Left ventricle myocardium inferior (tissue), 1 donor: ENCODE data around the gene DNAH12. TPM values are rescaled to one million over a fixed set of nuclear protein-coding genes. Genes with fewer than 3 reads are reported as not detected.
A peak's percentile ranks its signal among the peaks of the same experiment; 100 is the strongest.
"Not testable (repeated sequence)": the region's sequence is repeated elsewhere in the genome, so short reads cannot be mapped to it uniquely, and the experiment has no call there.

ENCODE experiments used
- DNase-seq: peaks from one replicate; pipeline ENCODE4 v3.0.0-alpha.2; 2020
- H3K27ac ChIP-seq: fragments of 200-600 bp; replicated peaks from 2 replicates; pipeline ENCODE4 v1.8.0; 2021
- H3K27me3 ChIP-seq: fragments of 200-600 bp; 2 replicates; pipeline ENCODE4 v1.8.0; 2021; ENCODE audit warnings: low read depth
- H3K36me3 ChIP-seq: fragments of 200-600 bp; 2 replicates; pipeline ENCODE4 v1.8.0; 2021
- H3K4me1 ChIP-seq: fragments of 200-600 bp; 2 replicates; pipeline ENCODE4 v1.8.0; 2021
- H3K4me3 ChIP-seq: fragments of 200-600 bp; 2 replicates; pipeline ENCODE4 v1.8.0; 2021; ENCODE audit warnings: mild to moderate bottlenecking, moderate library complexity
- H3K9me3 ChIP-seq: fragments of 200-600 bp; replicated peaks from 2 replicates; pipeline ENCODE4 v1.8.0; 2021
- intact Hi-C: fragments of 100-400 bp; cut with micrococcal nuclease; formaldehyde crosslinking; loops from one replicate; pipeline ENCODE4 v1.11.0; 2022
- total RNA-seq: library from RNA; stranded (reverse); fragmentation: NEBNext Ultra II Directional; extraction: Animal tissue kit (Norgen Biotek cat#: 25700); gene quantifications from one replicate; pipeline ENCODE4 v1.2.1, GENCODE V29; 2021
- TF ChIP-seq, protein P1 (sequence below): fragments of 200-600 bp; IDR thresholded peaks from 2 replicates; pipeline ENCODE4 v1.8.0; 2021; ENCODE audit warnings: antibody characterized with exemption, mild to moderate bottlenecking, borderline replicate concordance
- donor health status: DM: no; HTN: yes; CAD: no; lungs with severe emphysema.

DNAH12 gene
- total RNA-seq, 1 donor from 2014 or later: 0.16 TPM

DNA sequence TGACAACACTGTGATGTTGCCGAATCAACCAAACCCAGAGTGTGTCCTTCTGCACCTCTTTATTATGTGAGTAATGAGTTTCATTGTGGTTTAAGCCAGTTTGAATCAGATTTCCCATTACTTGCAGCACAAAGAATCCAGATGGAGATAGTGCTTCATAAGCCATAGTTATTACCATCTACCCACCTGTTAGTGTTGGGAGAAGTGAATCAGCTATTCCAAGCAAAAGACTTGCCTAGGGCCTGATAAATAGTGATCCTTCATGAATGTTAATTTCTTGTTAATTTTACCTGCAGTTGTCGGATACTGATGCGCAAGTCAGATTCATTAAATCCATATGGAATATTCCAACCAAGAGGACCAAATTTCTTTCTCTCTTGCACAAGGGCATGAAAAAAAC, 229.9 kb downstream of the DNAH12 start:
- Histone ChIP-seq H3K9me3 (peaks cover 17% of the 10 kb centered on the region), H3K27ac (no peak overlapping the region), H3K27me3 (peaks cover 20% of the 10 kb centered on the region), H3K4me1 (no peaks in the 10 kb centered on the region), H3K36me3 (no peaks in the 10 kb centered on the region), H3K4me3 (no peak overlapping the region)
- intact Hi-C loops: no loop called here
- TF ChIP-seq, protein P1, sequence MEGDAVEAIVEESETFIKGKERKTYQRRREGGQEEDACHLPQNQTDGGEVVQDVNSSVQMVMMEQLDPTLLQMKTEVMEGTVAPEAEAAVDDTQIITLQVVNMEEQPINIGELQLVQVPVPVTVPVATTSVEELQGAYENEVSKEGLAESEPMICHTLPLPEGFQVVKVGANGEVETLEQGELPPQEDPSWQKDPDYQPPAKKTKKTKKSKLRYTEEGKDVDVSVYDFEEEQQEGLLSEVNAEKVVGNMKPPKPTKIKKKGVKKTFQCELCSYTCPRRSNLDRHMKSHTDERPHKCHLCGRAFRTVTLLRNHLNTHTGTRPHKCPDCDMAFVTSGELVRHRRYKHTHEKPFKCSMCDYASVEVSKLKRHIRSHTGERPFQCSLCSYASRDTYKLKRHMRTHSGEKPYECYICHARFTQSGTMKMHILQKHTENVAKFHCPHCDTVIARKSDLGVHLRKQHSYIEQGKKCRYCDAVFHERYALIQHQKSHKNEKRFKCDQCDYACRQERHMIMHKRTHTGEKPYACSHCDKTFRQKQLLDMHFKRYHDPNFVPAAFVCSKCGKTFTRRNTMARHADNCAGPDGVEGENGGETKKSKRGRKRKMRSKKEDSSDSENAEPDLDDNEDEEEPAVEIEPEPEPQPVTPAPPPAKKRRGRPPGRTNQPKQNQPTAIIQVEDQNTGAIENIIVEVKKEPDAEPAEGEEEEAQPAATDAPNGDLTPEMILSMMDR: no peak
- no peak for DNase-seq

- intact Hi-C loops: no loop called here
- no peaks in the 10 kb centered on the region for H3K9me3 ChIP-seq
- no peak for DNase-seq
- no peaks in the 10 kb centered on the region for H3K4me1 ChIP-seq
- H3K4me3 ChIP-seq: no peak overlapping the region
- H3K27ac ChIP-seq: no peak overlapping the region
- TF ChIP-seq, protein P1: no peak
- no peaks in the 10 kb centered on the region for H3K36me3 ChIP-seq
- no peaks in the 10 kb centered on the region for H3K27me3 ChIP-seq
These were observed 234.3 kb downstream of the DNAH12 start for GRCh38 chr3:57309769-57310360.

DNA sequence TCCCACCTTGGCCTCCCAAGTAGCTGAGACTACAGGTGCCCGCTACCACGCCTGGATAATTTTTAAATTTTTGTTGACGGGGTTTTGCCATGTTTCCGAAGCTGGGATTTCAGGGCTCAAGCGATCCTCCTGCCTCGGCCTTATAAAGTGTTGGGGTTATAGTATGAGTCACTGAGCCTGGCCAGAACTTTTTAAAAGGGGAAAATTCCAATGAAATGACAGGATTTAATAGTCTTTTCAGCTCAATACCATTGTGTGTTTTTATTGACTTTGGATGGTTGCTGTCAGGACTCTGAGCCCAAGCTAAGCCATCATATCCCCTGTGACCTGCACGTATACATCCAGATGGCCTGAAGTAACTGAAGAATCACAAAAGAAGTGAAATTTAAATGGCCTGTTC, 240.6 kb downstream of the DNAH12 start:
- H3K27me3 ChIP-seq, H3K36me3 ChIP-seq, DNase-seq, H3K27ac ChIP-seq, H3K9me3 ChIP-seq, H3K4me3 ChIP-seq, H3K4me1 ChIP-seq, intact Hi-C loops: not testable (repeated sequence)

GRCh38 chr3:57298041-57298440, 246.1 kb downstream of the DNAH12 start:
- Histone ChIP-seq H3K27ac (no peak overlapping the region), H3K4me3 (no peak overlapping the region), H3K36me3 (no peaks in the 10 kb centered on the region), H3K27me3 (no peaks in the 10 kb centered on the region), H3K9me3 (no peaks in the 10 kb centered on the region), H3K4me1 (peaks cover 7% of the 10 kb centered on the region)
- TF ChIP-seq, protein P1: no peak
- intact Hi-C loops: no loop called here
- no peak for DNase-seq

GRCh38 chr3:57292897-57293526, 251.1 kb downstream of the DNAH12 start:
- Histone ChIP-seq H3K4me3 (peak overlapping the region; percentile 57), H3K27ac (peak overlapping the region; percentile 70), H3K27me3 (no peaks in the 10 kb centered on the region), H3K9me3 (no peaks in the 10 kb centered on the region), H3K4me1 (peaks cover 7% of the 10 kb centered on the region), H3K36me3 (no peaks in the 10 kb centered on the region)
- intact Hi-C loops: no loop called here
- TF ChIP-seq, protein P1: no peak
- no peak for DNase-seq

- Histone ChIP-seq H3K36me3 (no peaks in the 10 kb centered on the region), H3K4me1 (peaks cover 7% of the 10 kb centered on the region), H3K9me3 (no peaks in the 10 kb centered on the region), H3K4me3 (peak within 1 kb of the TSS; percentile 57), H3K27ac (peak within 1 kb of the TSS; percentile 70), H3K27me3 (no peaks in the 10 kb centered on the region)
- intact Hi-C loops: no loop called here
- TF ChIP-seq, protein P1: no peak
- no peak for DNase-seq
These were observed 251.8 kb downstream of the DNAH12 start, which contains the start of gene ASB14 for GRCh38 chr3:57292159-57292896. Gene ASB14, minus strand, starts transcription at chr3:57292685. Its CDS starts 652 bp downstream, at chr3:57292033.
